Activated CD8-positive, alpha-beta T cell treated with anti-CD3 and anti-CD28 coated beads for 36 hours (primary cell): ENCODE results near the gene TMEM259. TPM values are rescaled to one million over a fixed set of nuclear protein-coding genes. Genes with fewer than 3 reads are reported as not detected.

Experiments
- total RNA-seq, 2 experiments: library from RNA; stranded (reverse); gene quantifications; one replicate each; pipeline ENCODE4 v1.2.3, GENCODE V29; 2021

TMEM259 gene
- total RNA-seq, 2 experiments from 2014 or later: 115 to 117 TPM

Other genes with a start within 250 kb of the TMEM259 start
- gene PTBP1, start 223.7 kb downstream of the TMEM259 start, total RNA-seq: 100 to 1,000 TPM; 581 to 582 TPM
- not detected for gene PLPPR3, start 199.2 kb downstream of the TMEM259 start, total RNA-seq
- not detected for gene AZU1, start 193.3 kb downstream of the TMEM259 start, total RNA-seq
- not detected for gene PRTN3, start 180.1 kb downstream of the TMEM259 start, total RNA-seq
- gene ELANE, start 168.8 kb downstream of the TMEM259 start, total RNA-seq: not detected
- gene CFD, start 161.5 kb downstream of the TMEM259 start, total RNA-seq: 1 to 10 TPM in 1 of 2 experiments, under 1 TPM in 1; 0.60 to 1.4 TPM
- 10 to 100 TPM; 37.6 to 37.8 TPM for gene MED16, start 127.9 kb downstream of the TMEM259 start, total RNA-seq
- not detected for gene RNU6-9, start 127.6 kb downstream of the TMEM259 start, total RNA-seq
- gene R3HDM4, start 107.9 kb downstream of the TMEM259 start, total RNA-seq: 10 to 100 TPM; 58.4 to 61.5 TPM
- gene KISS1R, start 103.8 kb downstream of the TMEM259 start, total RNA-seq: 10 to 100 TPM; 14.0 to 15.5 TPM
- 10 to 100 TPM; 18.7 to 22.1 TPM for gene ARID3A, start 95.1 kb downstream of the TMEM259 start, total RNA-seq
- gene WDR18, start 36.8 kb downstream of the TMEM259 start, total RNA-seq: 10 to 100 TPM; 75.3 to 78.1 TPM
- gene GRIN3B, start 20.7 kb downstream of the TMEM259 start, total RNA-seq: under 1 TPM in 1 of 2 experiments, not detected in 1; 0.07 TPM
- not detected for gene RNU6-2, start 399 bp upstream of the TMEM259 start, total RNA-seq
- 10 to 100 TPM; 97.4 to 98.3 TPM for gene CNN2, start 5.5 kb upstream of the TMEM259 start, total RNA-seq
- 10 to 100 TPM; 14.0 to 14.6 TPM for gene ABCA7, start 19.0 kb upstream of the TMEM259 start, total RNA-seq
- 100 to 1,000 TPM; 136 to 150 TPM for gene ARHGAP45, start 46.0 kb upstream of the TMEM259 start, total RNA-seq
- 100 to 1,000 TPM; 271 to 282 TPM for gene POLR2E, start 74.3 kb upstream of the TMEM259 start, total RNA-seq
- gene GPX4, start 82.9 kb upstream of the TMEM259 start, total RNA-seq: 100 to 1,000 TPM; 224 to 232 TPM
- gene SBNO2, start 153.1 kb upstream of the TMEM259 start, total RNA-seq: 10 to 100 TPM; 41.7 to 42.0 TPM
- 10 to 100 TPM; 55.1 to 58.0 TPM for gene STK11, start 184.7 kb upstream of the TMEM259 start, total RNA-seq
- gene CBARP, start 216.9 kb upstream of the TMEM259 start, total RNA-seq: under 1 TPM; 0.49 to 0.86 TPM
- 100 to 1,000 TPM; 186 to 199 TPM for gene ATP5F1D, start 220.6 kb upstream of the TMEM259 start, total RNA-seq
- gene MIDN, start 227.5 kb upstream of the TMEM259 start, total RNA-seq: 10 to 100 TPM; 41.1 to 43.9 TPM
- gene CIRBP, start 248.2 kb upstream of the TMEM259 start, total RNA-seq: 100 to 1,000 TPM; 161 to 180 TPM